Breast epithelium (tissue), 3 donors: Measurements from ENCODE around the gene KHNYN. TPM values are rescaled to one million over a fixed set of nuclear protein-coding genes. Genes with fewer than 3 reads are reported as not detected.

ENCODE experiments used
- total RNA-seq, 3 donors: library from RNA; depleted of rRNA; stranded (reverse); fragments of >200 nt; gene quantifications; one replicate each; pipeline ENCODE4 v1.1.0, GENCODE V29; 2016

KHNYN gene
- total RNA-seq, 3 donors from 2014 or later, result 48.5 to 68.1 (median 63.9) TPM

Other genes with a start within 250 kb of the KHNYN start
- 10 to 100 TPM; 17.0 to 41.6 (median 21.7) TPM for gene IPO4, start 241.1 kb upstream of the KHNYN start, total RNA-seq
- 10 to 100 TPM; 52.3 to 75.7 (median 71.1) TPM for gene TM9SF1, start 234.5 kb upstream of the KHNYN start, total RNA-seq
- 1 to 10 TPM in 1 of 3 donors, not detected in 2; 1.3 TPM for gene TSSK4, start 224.3 kb upstream of the KHNYN start, total RNA-seq
- 10 to 100 TPM; 66.5 to 88.8 (median 85.0) TPM for gene CHMP4A, start 216.5 kb upstream of the KHNYN start, total RNA-seq
- gene MDP1, start 213.9 kb upstream of the KHNYN start, total RNA-seq, result 10 to 100 TPM; 13.1 to 20.8 (median 17.1) TPM
- gene NEDD8, start 197.6 kb upstream of the KHNYN start, total RNA-seq, result 100 to 1,000 TPM; 118 to 165 (median 150) TPM
- gene GMPR2, start 197.0 kb upstream of the KHNYN start, total RNA-seq, result 10 to 100 TPM; 59.3 to 74.6 (median 66.1) TPM
- 10 to 100 TPM; 53.1 to 71.9 (median 55.5) TPM for gene TINF2, start 187.3 kb upstream of the KHNYN start, total RNA-seq
- 10 to 100 TPM in 1 of 3 donors, 1 to 10 TPM in 1, under 1 TPM in 1; 0.32 to 18.7 (median 1.6) TPM for gene TGM1, start 166.8 kb upstream of the KHNYN start, total RNA-seq
- gene RABGGTA, start 158.4 kb upstream of the KHNYN start, total RNA-seq, result 10 to 100 TPM; 24.8 to 41.6 (median 34.4) TPM
- 10 to 100 TPM; 21.9 to 45.7 (median 32.1) TPM for gene DHRS1, start 130.2 kb upstream of the KHNYN start, total RNA-seq
- gene NOP9, start 130.1 kb upstream of the KHNYN start, total RNA-seq, result 10 to 100 TPM; 18.4 to 21.0 (median 19.0) TPM
- 10 to 100 TPM in 2 of 3 donors, 1 to 10 TPM in 1; 8.0 to 14.4 (median 10.4) TPM for gene CIDEB, start 122.0 kb upstream of the KHNYN start, total RNA-seq
- 10 to 100 TPM in 1 of 3 donors, 1 to 10 TPM in 2; 8.5 to 11.1 (median 9.4) TPM for gene LTB4R2, start 119.8 kb upstream of the KHNYN start, total RNA-seq
- gene LTB4R, start 118.5 kb upstream of the KHNYN start, total RNA-seq, result 10 to 100 TPM in 2 of 3 donors, 1 to 10 TPM in 1; 5.7 to 18.4 (median 12.8) TPM
- 10 to 100 TPM; 13.8 to 60.6 (median 27.7) TPM for gene ADCY4, start 94.9 kb upstream of the KHNYN start, total RNA-seq
- gene RIPK3, start 90.0 kb upstream of the KHNYN start, total RNA-seq, result 10 to 100 TPM; 10.7 to 13.4 (median 12.0) TPM
- 10 to 100 TPM; 28.6 to 67.2 (median 32.8) TPM for gene NFATC4, start 61.8 kb upstream of the KHNYN start, total RNA-seq
- 1 to 10 TPM; 6.4 to 8.2 (median 7.7) TPM for gene NYNRIN, start 31.0 kb upstream of the KHNYN start, total RNA-seq
- gene CBLN3, start 286 bp upstream of the KHNYN start, total RNA-seq, result 1 to 10 TPM; 1.6 to 3.8 (median 2.3) TPM
- 10 to 100 TPM; 42.1 to 63.4 (median 53.4) TPM for gene SDR39U1, start 12.8 kb downstream of the KHNYN start, total RNA-seq
- gene CMA1, start 78.3 kb downstream of the KHNYN start, total RNA-seq, result 1 to 10 TPM in 1 of 3 donors, under 1 TPM in 1, not detected in 1; 0.66 to 7.2 TPM
- 10 to 100 TPM in 1 of 3 donors, under 1 TPM in 2; 0.59 to 25.3 (median 0.98) TPM for gene CTSG, start 146.3 kb downstream of the KHNYN start, total RNA-seq
- gene GZMH, start 179.7 kb downstream of the KHNYN start, total RNA-seq, result 1 to 10 TPM in 1 of 3 donors, under 1 TPM in 2; 0.80 to 1.3 (median 0.98) TPM
- gene GZMB, start 204.2 kb downstream of the KHNYN start, total RNA-seq, result 1 to 10 TPM in 2 of 3 donors, not detected in 1; 1.3 to 2.2 TPM